GM19324 (cell line): ENCODE results near the gene LCE1B.

Experiments
- ATAC-seq: cut with Tn5 transposase; IDR thresholded peaks from one replicate; pipeline ENCODE4 v1.9.1; 2021; ENCODE audit warnings: mild to moderate bottlenecking, moderate library complexity; ENCODE audit not compliant: unreplicated experiment, low FRiP score

The LCE1B gene

GRCh38 chr1:152811671-152812070 is at the start of gene LCE1B:
Gene LCE1B, plus strand, starts transcription at chr1:152811971. Its CDS starts 476 bp downstream, at chr1:152812447.
- ATAC-seq: no peak

GRCh38 chr1:152768847-152769533 is 42.8 kb upstream of the LCE1B start:
- no peak for ATAC-seq

- no peak for ATAC-seq
Observed at GRCh38 chr1:152770411-152770810, 41.4 kb upstream of the LCE1B start.

- no peak for ATAC-seq
Observed at GRCh38 chr1:152774875-152775274, 36.9 kb upstream of the LCE1B start, which contains the start of gene LCE1F. Gene LCE1F, plus strand, starts transcription at chr1:152775140. Its CDS starts 1,232 bp downstream, at chr1:152776372.

GRCh38 chr1:152776361-152776760 is 35.4 kb upstream of the LCE1B start:
- no peak for ATAC-seq

- ATAC-seq: no peak
Observed at GRCh38 chr1:152777510-152778137, 34.1 kb upstream of the LCE1B start.

- no peak for ATAC-seq
Observed at GRCh38 chr1:152783095-152783494, 28.7 kb upstream of the LCE1B start.

- ATAC-seq: no peak
Observed at GRCh38 chr1:152786077-152786476, 25.7 kb upstream of the LCE1B start, which contains the start of gene LCE1E. Gene LCE1E, plus strand, starts transcription at chr1:152786257. Its CDS starts 1,043 bp downstream, at chr1:152787300.

GRCh38 chr1:152795686-152796085 is 16.1 kb upstream of the LCE1B start:
- ATAC-seq: no peak

GRCh38 chr1:152796421-152796820 is 15.3 kb upstream of the LCE1B start, which contains the start of gene LCE1D:
Gene LCE1D, plus strand, starts transcription at chr1:152796721. Its CDS starts 1,074 bp downstream, at chr1:152797795.
- ATAC-seq: no peak

GRCh38 chr1:152801333-152801732 is 10.4 kb upstream of the LCE1B start:
- no peak for ATAC-seq

- no peak for ATAC-seq
Observed at GRCh38 chr1:152806576-152806975, 5.2 kb upstream of the LCE1B start, which contains the start of gene LCE1C. Gene LCE1C, minus strand, starts transcription at chr1:152806651. Its CDS starts 1,173 bp downstream, at chr1:152805478.

GRCh38 chr1:152811050-152811449 is 721 bp upstream of the LCE1B start:
- no peak for ATAC-seq

- no peak for ATAC-seq
Observed at GRCh38 chr1:152817309-152817708, 5.5 kb downstream of the LCE1B start.

GRCh38 chr1:152823294-152823693 is 11.5 kb downstream of the LCE1B start:
- no peak for ATAC-seq

- no peak for ATAC-seq
Observed at GRCh38 chr1:152824964-152825363, 13.2 kb downstream of the LCE1B start.

- ATAC-seq: no peak
Observed at GRCh38 chr1:152827173-152827572, 15.4 kb downstream of the LCE1B start, which contains the start of gene LCE1A. Gene LCE1A, plus strand, starts transcription at chr1:152827473. Its CDS starts 0 bp downstream, at chr1:152827473.

GRCh38 chr1:152836870-152837269 is 25.1 kb downstream of the LCE1B start:
- no peak for ATAC-seq

- ATAC-seq: no peak
Observed at GRCh38 chr1:152842556-152842955, 30.8 kb downstream of the LCE1B start, which contains the start of gene LCE6A. Gene LCE6A, plus strand, starts transcription at chr1:152842856. Its CDS starts 665 bp downstream, at chr1:152843521.

- no peak for ATAC-seq
Observed at GRCh38 chr1:152855661-152856060, 43.9 kb downstream of the LCE1B start.

GRCh38 chr1:152858062-152858461 is 46.3 kb downstream of the LCE1B start:
- no peak for ATAC-seq
